GM12864 (cell line): ENCODE results near the gene AGTRAP.

ENCODE experiments used
- DNase-seq: peaks from one replicate; pipeline ENCODE4 v3.0.0-alpha.2; 2011; ENCODE audit warnings: low read depth
- H3K4me3 ChIP-seq: 2 replicates; pipeline ENCODE4 v1.5.1; 2011; ENCODE audit warnings: mild to moderate bottlenecking, low read depth, low read length, control low read depth
- TF ChIP-seq, protein P1 (sequence below): IDR thresholded peaks from 2 replicates; pipeline ENCODE4 v1.5.1; 2011; ENCODE audit warnings: low read depth, mild to moderate bottlenecking, moderate library complexity, low read length, control low read depth, inconsistent platforms; ENCODE audit errors: missing control alignments

Gene AGTRAP

DNA sequence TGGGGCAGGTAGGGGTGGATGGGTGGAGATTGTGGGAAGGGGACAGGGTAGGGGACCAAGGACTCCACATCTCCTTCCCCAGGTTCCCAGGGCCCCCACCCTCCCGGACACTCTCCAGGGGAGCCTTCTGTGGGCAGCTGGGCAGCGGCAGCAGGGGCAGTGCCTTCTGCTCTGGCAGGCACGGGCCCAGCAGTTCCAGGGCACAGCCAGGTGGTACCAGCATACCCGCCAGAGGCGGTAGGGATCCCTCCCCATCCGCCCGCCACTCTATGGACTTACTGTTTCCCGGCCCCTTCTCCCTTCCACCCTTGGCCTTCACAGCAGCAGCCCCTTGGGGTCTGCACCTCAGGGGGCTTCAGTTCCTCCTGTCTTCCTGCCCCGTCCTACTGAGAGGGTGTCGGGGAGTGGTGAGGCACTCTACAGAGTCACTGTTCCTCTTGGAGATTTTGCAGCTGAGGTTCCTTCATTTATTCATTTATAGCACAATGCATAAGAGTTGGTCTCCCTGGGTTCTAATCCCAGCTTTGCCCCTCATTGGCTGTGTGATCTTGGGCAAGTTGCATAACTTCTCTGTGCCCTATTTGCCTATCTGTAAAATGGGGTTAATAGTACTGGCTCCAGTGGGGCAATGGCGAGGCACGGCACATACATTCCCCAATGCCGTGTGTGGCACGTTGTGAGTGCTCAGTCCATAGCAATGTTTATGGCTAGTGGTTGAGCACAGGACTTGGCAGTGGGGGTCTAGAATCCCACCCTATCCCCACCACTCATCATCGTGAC, 43.1 kb downstream of the AGTRAP start:
- H3K4me3 ChIP-seq, result no peak overlapping the region
- TF ChIP-seq, protein P1, sequence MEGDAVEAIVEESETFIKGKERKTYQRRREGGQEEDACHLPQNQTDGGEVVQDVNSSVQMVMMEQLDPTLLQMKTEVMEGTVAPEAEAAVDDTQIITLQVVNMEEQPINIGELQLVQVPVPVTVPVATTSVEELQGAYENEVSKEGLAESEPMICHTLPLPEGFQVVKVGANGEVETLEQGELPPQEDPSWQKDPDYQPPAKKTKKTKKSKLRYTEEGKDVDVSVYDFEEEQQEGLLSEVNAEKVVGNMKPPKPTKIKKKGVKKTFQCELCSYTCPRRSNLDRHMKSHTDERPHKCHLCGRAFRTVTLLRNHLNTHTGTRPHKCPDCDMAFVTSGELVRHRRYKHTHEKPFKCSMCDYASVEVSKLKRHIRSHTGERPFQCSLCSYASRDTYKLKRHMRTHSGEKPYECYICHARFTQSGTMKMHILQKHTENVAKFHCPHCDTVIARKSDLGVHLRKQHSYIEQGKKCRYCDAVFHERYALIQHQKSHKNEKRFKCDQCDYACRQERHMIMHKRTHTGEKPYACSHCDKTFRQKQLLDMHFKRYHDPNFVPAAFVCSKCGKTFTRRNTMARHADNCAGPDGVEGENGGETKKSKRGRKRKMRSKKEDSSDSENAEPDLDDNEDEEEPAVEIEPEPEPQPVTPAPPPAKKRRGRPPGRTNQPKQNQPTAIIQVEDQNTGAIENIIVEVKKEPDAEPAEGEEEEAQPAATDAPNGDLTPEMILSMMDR, result no peak
- DNase-seq, result no peak

DNA sequence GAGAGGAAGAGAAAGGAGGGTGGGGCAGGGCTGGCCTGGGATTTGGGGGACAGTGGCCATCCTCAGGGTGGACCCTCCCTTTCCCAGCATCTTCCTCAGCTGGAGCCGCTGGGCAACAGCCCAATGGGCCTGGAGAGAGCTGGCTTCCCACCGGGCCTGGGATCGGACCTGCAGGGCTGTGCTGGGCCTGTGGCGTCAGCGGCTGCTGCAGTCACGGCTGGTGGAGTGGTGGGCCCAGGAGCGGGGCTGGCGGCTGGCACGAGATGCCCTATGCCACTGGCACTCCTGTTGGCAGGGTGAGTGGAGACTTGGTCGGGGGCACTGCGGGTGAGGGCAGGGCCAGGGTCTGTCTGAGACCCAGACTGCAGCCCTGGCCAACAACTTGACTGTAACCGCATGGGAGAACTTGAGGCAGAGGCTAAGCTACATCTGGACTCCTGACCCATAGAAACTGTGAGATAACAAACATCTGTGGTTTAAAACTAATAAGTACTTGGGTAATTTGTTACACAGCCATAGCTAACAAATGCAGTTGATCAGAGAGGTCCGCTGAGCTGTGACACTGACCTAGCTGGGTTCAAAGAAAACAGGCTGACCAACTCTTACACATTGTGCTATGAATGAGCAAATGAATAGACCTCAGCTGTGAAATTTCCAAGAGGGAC, 43.9 kb downstream of the AGTRAP start:
- no peak for DNase-seq
- H3K4me3 ChIP-seq, result no peak overlapping the region
- TF ChIP-seq, protein P1, result no peak

DNA sequence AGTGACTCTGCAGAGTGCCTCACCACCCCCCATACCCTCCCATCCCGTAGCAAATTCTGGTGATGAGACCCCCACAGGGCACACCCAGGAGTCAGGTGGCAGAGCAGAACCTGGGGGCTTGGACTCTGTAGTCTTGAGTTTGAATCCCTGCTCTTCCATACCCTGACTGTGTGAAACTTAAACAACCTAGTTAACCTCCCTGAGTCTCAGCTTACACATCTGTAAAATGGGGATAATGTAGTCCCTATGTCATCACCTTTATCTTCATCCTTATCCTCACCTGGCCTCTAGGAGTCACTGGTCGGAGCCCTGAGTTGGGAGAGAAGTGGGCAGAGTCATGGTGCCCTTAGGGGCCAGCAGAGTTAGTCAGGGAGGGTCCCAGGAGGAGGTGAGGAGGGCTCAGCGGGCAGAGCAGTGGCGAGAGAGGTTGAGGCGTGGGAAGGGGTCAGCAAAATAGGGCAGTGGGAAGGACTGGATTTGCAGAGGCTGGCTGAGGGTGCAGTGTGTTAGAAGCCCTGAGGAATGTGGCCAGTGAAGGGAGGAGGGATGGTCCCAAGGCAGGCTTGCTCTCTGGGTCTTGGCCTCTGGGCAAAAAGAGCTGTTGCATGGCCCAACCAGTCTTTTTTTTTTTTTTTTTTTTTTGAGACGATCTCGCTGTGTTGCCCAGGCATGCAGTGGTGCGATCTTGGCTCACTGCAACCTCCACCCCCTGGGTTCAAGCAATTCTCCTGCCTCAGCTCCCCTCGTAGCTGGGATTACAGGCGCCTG, 44.6 kb downstream of the AGTRAP start:
- no peak overlapping the region for H3K4me3 ChIP-seq
- TF ChIP-seq, protein P1, result no peak
- no peak for DNase-seq

DNA sequence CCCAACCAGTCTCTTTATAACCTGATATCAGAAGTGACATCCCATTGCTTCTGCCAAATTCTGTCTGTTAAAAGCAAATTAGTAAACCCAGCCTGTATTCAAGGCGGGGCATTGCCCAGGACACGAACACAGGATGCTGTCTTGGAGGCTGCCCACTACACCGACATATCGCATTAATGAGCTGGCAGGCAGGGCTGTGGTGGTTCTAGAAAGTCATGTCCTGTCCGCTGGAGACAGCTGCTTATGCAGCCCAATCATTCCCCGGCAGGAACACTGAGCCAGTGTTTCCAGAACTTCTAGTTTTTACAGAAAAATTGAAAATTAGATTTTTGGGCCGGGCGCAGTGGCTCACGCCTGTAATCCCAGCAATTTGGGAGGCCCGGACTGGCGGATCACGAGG, 45.4 kb downstream of the AGTRAP start:
- DNase-seq, result no peak
- TF ChIP-seq, protein P1, result no peak
- no peak overlapping the region for H3K4me3 ChIP-seq

DNA sequence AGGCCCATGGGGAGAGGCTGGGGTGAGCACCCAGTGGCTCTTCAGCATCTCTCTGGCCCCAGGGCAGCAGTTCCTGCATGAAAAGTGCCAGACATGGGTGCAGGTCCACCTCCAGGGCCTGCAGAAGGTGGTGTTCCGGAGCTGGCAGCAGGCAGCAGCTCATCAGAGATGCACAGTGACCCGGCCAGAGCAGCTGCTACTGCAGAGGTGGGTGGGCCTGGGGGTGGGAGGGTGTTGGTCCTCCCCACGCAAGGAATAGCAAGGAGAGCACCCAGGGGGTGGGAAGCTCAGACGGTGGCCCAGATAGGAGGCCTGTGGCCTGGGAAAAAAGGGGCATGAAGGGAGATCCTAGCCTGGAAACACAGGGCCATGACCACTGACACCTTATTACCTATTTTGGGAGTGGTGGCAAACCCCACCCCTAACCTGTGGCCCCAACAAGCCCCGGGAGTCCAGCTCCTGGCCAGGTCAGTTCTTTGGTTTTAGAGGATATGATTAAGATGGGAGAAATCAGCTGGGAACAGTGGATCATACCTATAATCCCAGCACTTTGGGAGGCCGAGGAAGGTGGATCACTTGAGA, 46.3 kb downstream of the AGTRAP start:
- TF ChIP-seq, protein P1, result no peak
- no peak overlapping the region for H3K4me3 ChIP-seq
- DNase-seq, result no peak

DNA sequence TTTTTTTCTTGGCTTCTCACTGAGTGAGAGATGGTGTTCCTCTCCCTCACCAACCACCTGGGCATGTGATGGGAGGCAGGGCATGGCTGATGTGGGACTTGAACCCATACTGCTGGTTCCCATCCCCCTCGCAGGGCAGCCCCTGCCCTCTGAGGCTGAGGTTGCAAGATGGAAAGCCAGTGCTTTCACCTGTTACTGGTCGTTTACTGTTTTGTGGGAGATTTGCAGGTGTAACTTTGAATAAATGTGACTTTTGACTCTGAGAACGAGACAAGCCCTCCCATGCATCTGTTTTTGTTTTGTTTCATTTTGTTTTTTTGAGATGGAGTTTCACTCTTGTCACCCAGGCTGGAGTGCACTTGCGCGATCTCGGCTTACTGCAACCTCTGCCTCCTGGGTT, 47.6 kb downstream of the AGTRAP start:
- TF ChIP-seq, protein P1, result no peak
- no peak for DNase-seq
- H3K4me3 ChIP-seq, result no peak overlapping the region
